Mesenchymal stem cell (in vitro differentiated cells and primary cell): ENCODE results near the gene SLC7A7.

Experiments used
- DNase-seq: peaks from one replicate; pipeline ENCODE4 v3.0.0-alpha.2; 2013
- H2AFZ ChIP-seq: one replicate; pipeline ENCODE4 v1.6.1; 2013; ENCODE audit warnings: low read depth, mild to moderate bottlenecking, control low read depth, inconsistent platforms, low read length, moderate library complexity
- H2AK5ac ChIP-seq: 2 replicates; pipeline ENCODE4 v1.6.1; 2013; ENCODE audit warnings: low read length, moderate library complexity, mild to moderate bottlenecking, inconsistent platforms; ENCODE audit not compliant: severe bottlenecking
- H2BK120ac ChIP-seq: one replicate; pipeline ENCODE4 v1.6.1; 2013; ENCODE audit warnings: low read depth, mild to moderate bottlenecking, inconsistent platforms, low read length, moderate library complexity
- H2BK12ac ChIP-seq, 2 experiments: one replicate each; pipeline ENCODE4 v1.6.1; 2013; ENCODE audit warnings: inconsistent platforms in 2 of 2, low read length in 2 of 2, mild to moderate bottlenecking in 2 of 2, moderate library complexity in 2 of 2, control low read depth in 1 of 2
- H2BK15ac ChIP-seq: one replicate; pipeline ENCODE4 v1.6.1; 2013; ENCODE audit warnings: mild to moderate bottlenecking, low read depth, inconsistent platforms; ENCODE audit not compliant: poor library complexity, severe bottlenecking
- H2BK5ac ChIP-seq: 2 replicates; pipeline ENCODE4 v1.6.1; 2013; ENCODE audit warnings: low read depth, mild to moderate bottlenecking, low read length, control low read depth, inconsistent platforms; ENCODE audit not compliant: poor library complexity, severe bottlenecking
- H3K14ac ChIP-seq, 2 experiments: one replicate each; pipeline ENCODE4 v1.6.1; 2013; ENCODE audit warnings: inconsistent platforms in 2 of 2, low read length in 2 of 2, control low read depth in 1 of 2, mild to moderate bottlenecking in 1 of 2, moderate library complexity in 1 of 2
- H3K18ac ChIP-seq, 2 experiments: one replicate each; pipeline ENCODE4 v1.6.1; 2013; ENCODE audit warnings: inconsistent platforms in 2 of 2, low read length in 2 of 2, control low read depth in 1 of 2, low read depth in 1 of 2, mild to moderate bottlenecking in 1 of 2
- H3K23ac ChIP-seq, 2 experiments: one replicate each; pipeline ENCODE4 v1.6.1; 2013; ENCODE audit warnings: inconsistent platforms in 2 of 2, low read length in 2 of 2, mild to moderate bottlenecking in 2 of 2, moderate library complexity in 2 of 2, control low read depth in 1 of 2
- H3K27ac ChIP-seq: 2 replicates; pipeline ENCODE4 v1.5.1; 2013; ENCODE audit warnings: mild to moderate bottlenecking, moderate library complexity, low read length, control low read depth, inconsistent platforms; ENCODE audit not compliant: poor library complexity, severe bottlenecking
- H3K27me3 ChIP-seq, 2 experiments: 2 replicates each; pipeline versions ENCODE4 v1.6.1 to v1.7.0; 2013; ENCODE audit warnings: low read length in 2 of 2, mild to moderate bottlenecking in 2 of 2, moderate library complexity in 2 of 2, control low read depth in 1 of 2, inconsistent platforms in 1 of 2; ENCODE audit not compliant: control insufficient read depth in 1 of 2, insufficient read depth in 1 of 2
- H3K36me3 ChIP-seq, 2 experiments: 2 replicates each; pipeline versions ENCODE4 v1.6.1 to v1.7.0; 2013; ENCODE audit warnings: low read length in 2 of 2, control low read depth in 1 of 2, inconsistent platforms in 1 of 2, low read depth in 1 of 2, mild to moderate bottlenecking in 1 of 2; ENCODE audit not compliant: insufficient read depth in 2 of 2, control insufficient read depth in 1 of 2
- H3K4ac ChIP-seq, 2 experiments: one replicate each; pipeline ENCODE4 v1.6.1; 2013; ENCODE audit warnings: inconsistent platforms in 2 of 2, low read length in 2 of 2, mild to moderate bottlenecking in 2 of 2, moderate library complexity in 2 of 2, control low read depth in 1 of 2, low read depth in 1 of 2
- H3K4me1 ChIP-seq: 2 replicates; pipeline ENCODE4 v1.6.1; 2013; ENCODE audit warnings: low read depth, low read length, control low read depth; ENCODE audit not compliant: control insufficient read depth, insufficient read depth
- H3K4me2 ChIP-seq: 2 replicates; pipeline ENCODE4 v1.6.1; 2013; ENCODE audit warnings: low read length, mild to moderate bottlenecking, inconsistent platforms; ENCODE audit not compliant: poor library complexity, severe bottlenecking
- H3K4me3 ChIP-seq, 2 experiments: 2 replicates each; pipeline versions ENCODE4 v1.5.1 to v1.7.0; 2013; ENCODE audit warnings: low read length in 2 of 2, mild to moderate bottlenecking in 2 of 2, control low read depth in 1 of 2, low read depth in 1 of 2; ENCODE audit not compliant: insufficient read depth in 1 of 2
- H3K79me1 ChIP-seq: replicated peaks from 2 replicates; pipeline ENCODE4 v1.6.1; 2013; ENCODE audit warnings: mild to moderate bottlenecking, control low read depth, low read length, inconsistent platforms; ENCODE audit not compliant: poor library complexity, severe bottlenecking
- H3K9ac ChIP-seq: 2 replicates; pipeline ENCODE4 v1.7.0; 2013; ENCODE audit warnings: mild to moderate bottlenecking, low read length, moderate library complexity
- H3K9me3 ChIP-seq: 2 replicates; pipeline ENCODE4 v1.7.0; 2013; ENCODE audit warnings: mild to moderate bottlenecking, low read length; ENCODE audit not compliant: control insufficient read depth
- H4K8ac ChIP-seq: one replicate; pipeline ENCODE4 v1.6.1; 2013; ENCODE audit warnings: inconsistent platforms, mild to moderate bottlenecking, low read length, moderate library complexity
- H4K91ac ChIP-seq: one replicate; pipeline ENCODE4 v1.6.1; 2013; ENCODE audit warnings: mild to moderate bottlenecking, low read length, inconsistent platforms
- WGBS: methylation state at CpG from one replicate; pipeline ENCODE4 v1.1.7; 2013; ENCODE audit warnings: mixed read lengths; 5-methylcytosine and 5-hydroxymethylcytosine counted together

The SLC7A7 gene

GRCh38 chr14:22848351-22849164 lies 33.3 kb upstream of the SLC7A7 start:
- H2BK120ac ChIP-seq, result peak overlapping the region; percentile 23
- H3K4me1 ChIP-seq, result peaks cover 53% of the 10 kb centered on the region
- peak overlapping the region; percentile 90 to 94 for H3K4ac ChIP-seq
- no peaks in the 10 kb centered on the region for H3K9me3 ChIP-seq
- peak; percentile 80 for DNase-seq
- peak overlapping the region; percentile 77 for H4K91ac ChIP-seq
- H2BK15ac ChIP-seq, result no peak overlapping the region
- peak overlapping the region; percentile 78 for H3K27ac ChIP-seq
- peak overlapping the region; percentile 12 for H2AK5ac ChIP-seq
- H3K14ac ChIP-seq, result peak overlapping the region in 1 of 2 experiments; percentile 97
- peak overlapping the region; percentile 90 for H3K9ac ChIP-seq
- peak overlapping the region; percentile 80 to 95 for H3K18ac ChIP-seq
- WGBS, result 45% methylated on average over 9 of the region's 12 CpGs
- peaks cover 18% of the 10 kb centered on the region for H3K79me1 ChIP-seq
- H3K23ac ChIP-seq, result peak overlapping the region in 1 of 2 experiments; percentile 91
- H2BK12ac ChIP-seq, result peak overlapping the region; percentile 85 to 93
- H2AFZ ChIP-seq, result no peak overlapping the region
- H3K4me2 ChIP-seq, result no peak overlapping the region
- peak overlapping the region in 1 of 2 experiments; percentile 55 for H3K4me3 ChIP-seq
- H3K27me3 ChIP-seq, result no peaks in the 10 kb centered on the region
- H3K36me3 ChIP-seq, result peaks cover 39 to 45% of the 10 kb centered on the region in 2 experiments
- H4K8ac ChIP-seq, result peak overlapping the region; percentile 92
- peak overlapping the region; percentile 58 for H2BK5ac ChIP-seq

DNA sequence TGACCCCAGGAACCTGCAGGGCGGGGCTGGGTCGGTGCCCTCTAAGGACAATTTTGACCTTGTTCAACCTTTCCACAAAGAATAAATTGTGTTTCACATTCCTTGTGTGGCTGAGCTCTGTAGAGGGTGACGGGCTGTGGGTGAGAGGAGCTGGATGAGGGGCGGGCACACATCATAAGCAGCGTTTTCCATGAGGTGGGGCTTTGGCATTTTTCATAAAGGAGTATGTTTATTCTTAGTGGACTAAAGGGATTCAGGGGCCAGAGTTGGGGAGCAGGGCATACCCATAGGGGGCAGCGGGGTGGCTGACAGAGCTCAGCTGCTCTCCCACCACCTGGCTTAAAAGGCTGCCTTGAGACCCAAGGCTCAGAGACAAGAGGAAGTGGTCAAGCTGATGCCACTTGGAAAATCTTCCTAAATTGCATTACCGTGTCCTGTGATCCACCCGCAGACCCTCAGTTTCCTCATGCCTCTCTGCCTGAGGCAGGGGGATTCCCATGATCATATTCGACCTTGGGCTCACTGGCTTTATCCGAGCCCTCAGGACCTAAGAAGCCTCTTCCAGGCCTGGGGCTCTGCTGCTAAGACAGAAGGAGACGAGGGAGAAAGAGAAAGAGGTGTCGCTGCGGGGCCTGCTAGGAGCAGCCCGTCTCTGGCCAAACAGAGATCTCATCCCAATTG lies 32.6 kb upstream of the SLC7A7 start:
- no peak overlapping the region for H3K14ac ChIP-seq
- no peak overlapping the region for H2BK120ac ChIP-seq
- peak overlapping the region; percentile 2 for H4K8ac ChIP-seq
- H4K91ac ChIP-seq, result no peak overlapping the region
- DNase-seq, result peak; percentile 83
- peak overlapping the region; percentile 78 for H3K27ac ChIP-seq
- H2BK15ac ChIP-seq, result no peak overlapping the region
- H2AK5ac ChIP-seq, result peak overlapping the region; percentile 5
- peaks cover 46 to 52% of the 10 kb centered on the region in 2 experiments for H3K36me3 ChIP-seq
- H3K18ac ChIP-seq, result peak overlapping the region; percentile 16 to 80
- H3K4me3 ChIP-seq, result peak overlapping the region in 1 of 2 experiments; percentile 55
- WGBS, result 60% methylated on average over 10 of the region's 14 CpGs
- no peak overlapping the region for H3K4me2 ChIP-seq
- H2BK5ac ChIP-seq, result no peak overlapping the region
- H3K4ac ChIP-seq, result peak overlapping the region; percentile 1 to 3
- H3K79me1 ChIP-seq, result peaks cover 21% of the 10 kb centered on the region
- H3K23ac ChIP-seq, result no peak overlapping the region
- no peak overlapping the region for H2AFZ ChIP-seq
- H2BK12ac ChIP-seq, result peak overlapping the region in 1 of 2 experiments; percentile 9
- peak overlapping the region; percentile 90 for H3K9ac ChIP-seq
- no peaks in the 10 kb centered on the region for H3K9me3 ChIP-seq
- H3K27me3 ChIP-seq, result no peaks in the 10 kb centered on the region
- H3K4me1 ChIP-seq, result peaks cover 50% of the 10 kb centered on the region

DNA sequence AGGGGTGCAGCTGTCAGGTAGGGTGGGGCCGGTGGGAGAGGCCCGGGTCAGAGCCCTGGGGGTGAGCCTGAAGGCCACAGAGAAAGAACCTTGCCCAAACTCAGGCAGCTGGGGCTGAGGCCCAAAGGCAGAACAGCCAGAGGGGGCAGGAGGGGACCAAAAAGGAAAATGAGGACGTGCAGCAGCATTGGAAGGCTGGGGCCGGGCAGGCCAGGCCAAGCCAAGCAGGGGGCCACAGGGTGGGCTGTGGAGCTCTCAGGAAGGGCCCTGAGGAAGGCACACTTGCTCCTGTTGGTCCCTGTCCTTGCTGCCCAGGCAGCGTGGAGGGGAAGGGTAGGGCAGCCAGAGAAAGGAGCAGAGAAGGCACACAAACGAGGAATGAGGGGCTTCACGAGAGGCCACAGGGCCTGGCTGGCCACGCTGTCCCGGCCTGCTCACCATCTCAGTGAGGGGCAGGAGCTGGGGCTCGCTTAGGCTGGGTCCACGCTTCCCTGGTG lies 31.6 kb upstream of the SLC7A7 start:
- Histone ChIP-seq H4K91ac (peak overlapping the region; percentile 80), H3K4me1 (peaks cover 52% of the 10 kb centered on the region), H3K4me2 (no peak overlapping the region), H3K23ac (peak overlapping the region in 1 of 2 experiments; percentile 97), H2BK15ac (peak overlapping the region; percentile 44), H3K36me3 (peaks cover 56 to 62% of the 10 kb centered on the region in 2 experiments), H3K18ac (peak overlapping the region in 1 of 2 experiments; percentile 66), H3K79me1 (peaks cover 28% of the 10 kb centered on the region), H4K8ac (peak overlapping the region; percentile 29), H3K14ac (peak overlapping the region in 1 of 2 experiments; percentile 80), H3K27ac (peak overlapping the region; percentile 21), H3K4ac (peak overlapping the region in 1 of 2 experiments; percentile 4), H3K27me3 (no peaks in the 10 kb centered on the region), H2BK5ac (no peak overlapping the region), H3K9me3 (no peaks in the 10 kb centered on the region), H3K9ac (peak overlapping the region; percentile 100), H2BK120ac (no peak overlapping the region), H2BK12ac (peak overlapping the region; percentile 17 to 38), H2AFZ (no peak overlapping the region), H3K4me3 (peak overlapping the region in 1 of 2 experiments; percentile 21), H2AK5ac (peak overlapping the region; percentile 58)
- WGBS, result 90% methylated on average over 11 of the region's 11 CpGs
- DNase-seq, result no peak
